Mesenchymal stem cell (in vitro differentiated cells and primary cell): ENCODE results near the gene ERICH2.

Experiments
- DNase-seq: peaks from one replicate; pipeline ENCODE4 v3.0.0-alpha.2; 2013
- H2AFZ ChIP-seq: one replicate; pipeline ENCODE4 v1.6.1; 2013; ENCODE audit warnings: low read depth, mild to moderate bottlenecking, control low read depth, inconsistent platforms, low read length, moderate library complexity
- H2AK5ac ChIP-seq: 2 replicates; pipeline ENCODE4 v1.6.1; 2013; ENCODE audit warnings: low read length, moderate library complexity, mild to moderate bottlenecking, inconsistent platforms; ENCODE audit not compliant: severe bottlenecking
- H2BK120ac ChIP-seq: one replicate; pipeline ENCODE4 v1.6.1; 2013; ENCODE audit warnings: low read depth, mild to moderate bottlenecking, inconsistent platforms, low read length, moderate library complexity
- H2BK12ac ChIP-seq, 2 experiments: one replicate each; pipeline ENCODE4 v1.6.1; 2013; ENCODE audit warnings: inconsistent platforms in 2 of 2, low read length in 2 of 2, mild to moderate bottlenecking in 2 of 2, moderate library complexity in 2 of 2, control low read depth in 1 of 2
- H2BK15ac ChIP-seq: one replicate; pipeline ENCODE4 v1.6.1; 2013; ENCODE audit warnings: mild to moderate bottlenecking, low read depth, inconsistent platforms; ENCODE audit not compliant: poor library complexity, severe bottlenecking
- H2BK5ac ChIP-seq: 2 replicates; pipeline ENCODE4 v1.6.1; 2013; ENCODE audit warnings: low read depth, mild to moderate bottlenecking, low read length, control low read depth, inconsistent platforms; ENCODE audit not compliant: poor library complexity, severe bottlenecking
- H3K14ac ChIP-seq, 2 experiments: one replicate each; pipeline ENCODE4 v1.6.1; 2013; ENCODE audit warnings: inconsistent platforms in 2 of 2, low read length in 2 of 2, control low read depth in 1 of 2, mild to moderate bottlenecking in 1 of 2, moderate library complexity in 1 of 2
- H3K18ac ChIP-seq, 2 experiments: one replicate each; pipeline ENCODE4 v1.6.1; 2013; ENCODE audit warnings: inconsistent platforms in 2 of 2, low read length in 2 of 2, control low read depth in 1 of 2, low read depth in 1 of 2, mild to moderate bottlenecking in 1 of 2
- H3K23ac ChIP-seq, 2 experiments: one replicate each; pipeline ENCODE4 v1.6.1; 2013; ENCODE audit warnings: inconsistent platforms in 2 of 2, low read length in 2 of 2, mild to moderate bottlenecking in 2 of 2, moderate library complexity in 2 of 2, control low read depth in 1 of 2
- H3K27ac ChIP-seq: 2 replicates; pipeline ENCODE4 v1.5.1; 2013; ENCODE audit warnings: mild to moderate bottlenecking, moderate library complexity, low read length, control low read depth, inconsistent platforms; ENCODE audit not compliant: poor library complexity, severe bottlenecking
- H3K27me3 ChIP-seq, 2 experiments: 2 replicates each; pipeline versions ENCODE4 v1.6.1 to v1.7.0; 2013; ENCODE audit warnings: low read length in 2 of 2, mild to moderate bottlenecking in 2 of 2, moderate library complexity in 2 of 2, control low read depth in 1 of 2, inconsistent platforms in 1 of 2; ENCODE audit not compliant: control insufficient read depth in 1 of 2, insufficient read depth in 1 of 2
- H3K36me3 ChIP-seq, 2 experiments: 2 replicates each; pipeline versions ENCODE4 v1.6.1 to v1.7.0; 2013; ENCODE audit warnings: low read length in 2 of 2, control low read depth in 1 of 2, inconsistent platforms in 1 of 2, low read depth in 1 of 2, mild to moderate bottlenecking in 1 of 2; ENCODE audit not compliant: insufficient read depth in 2 of 2, control insufficient read depth in 1 of 2
- H3K4ac ChIP-seq, 2 experiments: one replicate each; pipeline ENCODE4 v1.6.1; 2013; ENCODE audit warnings: inconsistent platforms in 2 of 2, low read length in 2 of 2, mild to moderate bottlenecking in 2 of 2, moderate library complexity in 2 of 2, control low read depth in 1 of 2, low read depth in 1 of 2
- H3K4me1 ChIP-seq: 2 replicates; pipeline ENCODE4 v1.6.1; 2013; ENCODE audit warnings: low read depth, low read length, control low read depth; ENCODE audit not compliant: control insufficient read depth, insufficient read depth
- H3K4me2 ChIP-seq: 2 replicates; pipeline ENCODE4 v1.6.1; 2013; ENCODE audit warnings: low read length, mild to moderate bottlenecking, inconsistent platforms; ENCODE audit not compliant: poor library complexity, severe bottlenecking
- H3K4me3 ChIP-seq, 2 experiments: 2 replicates each; pipeline versions ENCODE4 v1.5.1 to v1.7.0; 2013; ENCODE audit warnings: low read length in 2 of 2, mild to moderate bottlenecking in 2 of 2, control low read depth in 1 of 2, low read depth in 1 of 2; ENCODE audit not compliant: insufficient read depth in 1 of 2
- H3K79me1 ChIP-seq: replicated peaks from 2 replicates; pipeline ENCODE4 v1.6.1; 2013; ENCODE audit warnings: mild to moderate bottlenecking, control low read depth, low read length, inconsistent platforms; ENCODE audit not compliant: poor library complexity, severe bottlenecking
- H3K9ac ChIP-seq: 2 replicates; pipeline ENCODE4 v1.7.0; 2013; ENCODE audit warnings: mild to moderate bottlenecking, low read length, moderate library complexity
- H3K9me3 ChIP-seq: 2 replicates; pipeline ENCODE4 v1.7.0; 2013; ENCODE audit warnings: mild to moderate bottlenecking, low read length; ENCODE audit not compliant: control insufficient read depth
- H4K8ac ChIP-seq: one replicate; pipeline ENCODE4 v1.6.1; 2013; ENCODE audit warnings: inconsistent platforms, mild to moderate bottlenecking, low read length, moderate library complexity
- H4K91ac ChIP-seq: one replicate; pipeline ENCODE4 v1.6.1; 2013; ENCODE audit warnings: mild to moderate bottlenecking, low read length, inconsistent platforms
- WGBS: methylation state at CpG from one replicate; pipeline ENCODE4 v1.1.7; 2013; ENCODE audit warnings: mixed read lengths; 5-methylcytosine and 5-hydroxymethylcytosine counted together

Gene ERICH2

DNA sequence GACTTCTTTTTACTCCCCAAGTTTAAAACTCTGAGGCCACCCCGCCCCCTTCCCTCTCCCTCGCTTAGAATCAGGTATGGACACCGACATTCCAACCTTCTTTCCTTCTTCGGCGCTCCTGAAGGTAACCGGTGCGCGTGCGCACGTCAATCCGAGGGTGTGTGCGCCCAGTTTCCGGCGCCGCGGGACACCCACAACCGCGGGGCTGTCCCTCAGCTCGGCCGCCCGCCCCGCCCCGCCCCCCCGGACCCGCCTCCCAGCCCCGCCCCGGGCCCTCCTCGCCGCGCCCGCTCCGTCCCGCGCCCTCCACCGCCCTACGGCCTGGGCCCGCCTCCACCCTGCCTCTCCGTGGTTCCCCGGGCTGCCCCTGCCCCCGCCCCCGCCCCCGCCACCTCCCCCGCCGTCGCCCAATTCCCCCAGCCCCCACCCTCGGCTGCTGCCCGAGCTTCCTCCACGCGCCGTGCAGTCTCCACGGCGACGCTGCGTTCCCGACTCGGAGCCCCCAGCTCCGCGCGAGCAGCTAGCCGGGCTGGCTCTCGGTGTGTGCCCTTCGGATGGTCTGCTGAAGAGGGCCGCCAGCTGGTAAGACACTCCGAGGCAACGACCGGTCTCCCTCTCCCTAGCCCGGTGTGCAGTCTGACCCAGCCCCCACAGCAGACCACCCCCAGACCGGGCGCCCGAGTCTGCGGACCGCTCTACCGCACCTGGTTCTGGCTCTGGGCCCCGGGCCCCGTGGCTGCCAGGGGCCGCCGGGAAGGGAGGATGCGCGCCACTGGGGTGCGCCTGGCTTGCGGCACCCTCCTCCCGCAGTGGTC, 635 bp downstream of the ERICH2 start:
- no peak overlapping the region for H2BK120ac ChIP-seq
- H2AK5ac ChIP-seq = no peak overlapping the region
- peak overlapping the region; percentile 91 for H3K9ac ChIP-seq
- H3K27me3 ChIP-seq = peaks cover 0 to 12% of the 10 kb centered on the region in 2 experiments
- H4K91ac ChIP-seq = no peak overlapping the region
- peaks cover 5% of the 10 kb centered on the region for H3K4me1 ChIP-seq
- peak overlapping the region; percentile 64 to 86 for H3K4me3 ChIP-seq
- peak; percentile 64 for DNase-seq
- H3K14ac ChIP-seq = peak overlapping the region in 1 of 2 experiments; percentile 23
- H3K27ac ChIP-seq = no peak overlapping the region
- H2BK15ac ChIP-seq = no peak overlapping the region
- H3K23ac ChIP-seq = no peak overlapping the region
- no peak overlapping the region for H3K4ac ChIP-seq
- peak overlapping the region; percentile 83 for H2AFZ ChIP-seq
- H3K9me3 ChIP-seq = no peaks in the 10 kb centered on the region
- H2BK12ac ChIP-seq = peak overlapping the region in 1 of 2 experiments; percentile 33
- peak overlapping the region; percentile 52 to 84 for H3K18ac ChIP-seq
- peak overlapping the region; percentile 91 for H3K4me2 ChIP-seq
- WGBS = 0% methylated on average over 41 of the region's 82 CpGs
- peak overlapping the region; percentile 75 for H4K8ac ChIP-seq
- no peaks in the 10 kb centered on the region for H3K36me3 ChIP-seq
- no peaks in the 10 kb centered on the region for H3K79me1 ChIP-seq
- peak overlapping the region; percentile 38 for H2BK5ac ChIP-seq

DNA sequence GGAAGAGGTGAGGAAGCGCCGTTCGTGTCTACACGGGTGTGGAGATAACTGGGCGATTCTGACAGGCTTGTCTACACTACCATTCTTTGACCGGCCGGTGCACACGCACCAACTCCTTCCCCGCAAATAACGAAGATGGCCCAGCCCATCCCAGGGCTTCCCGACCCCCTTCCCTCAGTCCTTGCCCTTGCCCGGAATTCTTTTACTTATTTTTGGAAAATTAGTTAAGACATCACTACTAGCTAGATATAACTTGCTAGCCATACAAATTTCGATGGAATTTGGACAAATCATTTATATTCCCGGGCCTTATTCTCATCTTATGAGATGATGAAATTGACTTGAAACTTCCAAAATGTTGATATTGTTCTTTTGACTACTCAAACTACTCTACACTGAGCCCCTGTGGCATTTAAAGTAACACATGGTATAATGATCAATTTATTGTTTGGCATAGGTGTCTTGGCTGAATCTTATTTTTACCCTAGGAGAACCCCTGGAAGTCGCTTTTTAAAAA, 1.3 kb downstream of the ERICH2 start:
- H3K36me3 ChIP-seq = no peaks in the 10 kb centered on the region
- H2BK120ac ChIP-seq = no peak overlapping the region
- H2BK5ac ChIP-seq = peak overlapping the region; percentile 38
- peaks cover 5% of the 10 kb centered on the region for H3K4me1 ChIP-seq
- H3K9ac ChIP-seq = peak overlapping the region; percentile 75
- H3K27me3 ChIP-seq = peaks cover 0 to 12% of the 10 kb centered on the region in 2 experiments
- H3K4me2 ChIP-seq = peak overlapping the region; percentile 91
- peak overlapping the region in 1 of 2 experiments; percentile 42 for H2BK12ac ChIP-seq
- H3K18ac ChIP-seq = peak overlapping the region; percentile 52 to 84
- no peak overlapping the region for H2BK15ac ChIP-seq
- no peaks in the 10 kb centered on the region for H3K79me1 ChIP-seq
- peak overlapping the region; percentile 75 for H4K8ac ChIP-seq
- no peak overlapping the region for H4K91ac ChIP-seq
- no peak for DNase-seq
- H3K4ac ChIP-seq = no peak overlapping the region
- no peak overlapping the region for H3K23ac ChIP-seq
- H3K27ac ChIP-seq = no peak overlapping the region
- no peak overlapping the region for H3K14ac ChIP-seq
- peak overlapping the region; percentile 83 for H2AFZ ChIP-seq
- 0% methylated on average over 10 of the region's 15 CpGs for WGBS
- no peaks in the 10 kb centered on the region for H3K9me3 ChIP-seq
- no peak overlapping the region for H2AK5ac ChIP-seq
- peak overlapping the region; percentile 64 to 86 for H3K4me3 ChIP-seq

DNA sequence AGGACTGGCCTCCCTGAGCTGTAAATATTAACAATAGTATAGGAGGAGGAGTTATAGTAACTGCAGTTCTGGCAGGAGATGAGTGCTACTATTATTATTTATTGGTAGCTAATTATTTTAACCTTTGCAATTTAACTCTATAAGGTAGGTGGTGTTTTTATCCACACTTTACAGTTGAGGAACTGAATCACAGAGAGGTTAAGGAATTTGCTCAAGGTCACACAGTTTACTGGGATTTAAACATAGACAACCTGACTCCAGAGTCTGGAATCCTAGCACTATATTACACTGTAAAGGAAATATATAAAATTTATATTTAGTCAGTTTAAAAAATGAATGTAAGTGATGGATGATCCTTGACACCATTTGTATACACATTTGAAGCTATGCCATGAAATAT, 2.1 kb downstream of the ERICH2 start:
- no peak overlapping the region for H3K14ac ChIP-seq
- no peaks in the 10 kb centered on the region for H3K9me3 ChIP-seq
- H3K9ac ChIP-seq = no peak overlapping the region
- no peak overlapping the region for H2BK15ac ChIP-seq
- no peak overlapping the region for H2BK12ac ChIP-seq
- H4K91ac ChIP-seq = no peak overlapping the region
- H2AFZ ChIP-seq = no peak overlapping the region
- no peak overlapping the region for H2AK5ac ChIP-seq
- no peaks in the 10 kb centered on the region for H3K79me1 ChIP-seq
- peaks cover 0 to 12% of the 10 kb centered on the region in 2 experiments for H3K27me3 ChIP-seq
- H3K18ac ChIP-seq = no peak overlapping the region
- no peak overlapping the region for H4K8ac ChIP-seq
- H3K27ac ChIP-seq = no peak overlapping the region
- H3K23ac ChIP-seq = no peak overlapping the region
- no peak overlapping the region for H3K4me2 ChIP-seq
- no peak overlapping the region for H3K4me3 ChIP-seq
- DNase-seq = no peak
- no peaks in the 10 kb centered on the region for H3K36me3 ChIP-seq
- no peak overlapping the region for H3K4ac ChIP-seq
- H3K4me1 ChIP-seq = peaks cover 5% of the 10 kb centered on the region
- no peak overlapping the region for H2BK5ac ChIP-seq
- H2BK120ac ChIP-seq = no peak overlapping the region

DNA sequence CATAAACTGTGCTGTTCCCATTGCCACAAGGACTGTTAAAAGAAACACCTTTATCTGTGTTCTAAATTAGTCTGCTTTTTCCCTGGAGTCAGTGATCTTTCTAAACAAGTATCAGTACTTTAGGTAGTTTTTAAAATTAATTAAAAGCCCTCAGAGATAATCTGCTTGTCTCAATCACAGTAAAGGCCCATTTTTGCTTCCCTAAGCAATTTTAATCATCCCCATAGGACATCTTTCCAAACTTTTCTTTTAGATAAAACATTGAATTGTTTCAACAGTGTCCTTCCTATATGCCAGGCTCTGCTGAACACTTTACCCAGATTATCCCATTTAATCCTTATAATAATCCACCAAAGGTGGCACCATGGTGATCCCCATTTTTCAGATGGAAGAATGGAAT, 3.9 kb downstream of the ERICH2 start:
- no peak overlapping the region for H2BK5ac ChIP-seq
- H3K4me1 ChIP-seq = peaks cover 5% of the 10 kb centered on the region
- H4K91ac ChIP-seq = no peak overlapping the region
- H3K9ac ChIP-seq = no peak overlapping the region
- H3K27ac ChIP-seq = no peak overlapping the region
- H3K9me3 ChIP-seq = no peaks in the 10 kb centered on the region
- no peak overlapping the region for H2AFZ ChIP-seq
- H3K14ac ChIP-seq = no peak overlapping the region
- no peak for DNase-seq
- H4K8ac ChIP-seq = no peak overlapping the region
- H3K27me3 ChIP-seq = peaks cover 0 to 12% of the 10 kb centered on the region in 2 experiments
- no peak overlapping the region for H2BK120ac ChIP-seq
- no peak overlapping the region for H2BK12ac ChIP-seq
- no peak overlapping the region for H3K4me3 ChIP-seq
- no peak overlapping the region for H3K4me2 ChIP-seq
- H2AK5ac ChIP-seq = no peak overlapping the region
- no peak overlapping the region for H3K4ac ChIP-seq
- no peak overlapping the region for H3K23ac ChIP-seq
- H2BK15ac ChIP-seq = no peak overlapping the region
- no peaks in the 10 kb centered on the region for H3K79me1 ChIP-seq
- H3K18ac ChIP-seq = no peak overlapping the region
- no peaks in the 10 kb centered on the region for H3K36me3 ChIP-seq
